ENCODE results near the gene VN1R4. TPM values are rescaled to one million over a fixed set of nuclear protein-coding genes. Genes with fewer than 3 reads are reported as not detected.
"Not testable (repeated sequence)": the region's sequence is repeated elsewhere in the genome, so short reads cannot be mapped to it uniquely, and the experiment has no call there.

VN1R4 gene
- total and polyA plus RNA-seq, 2 donors (not counting 3 experiments of a cell fraction or from before 2014, with no cell fraction given) = not detected

DNA sequence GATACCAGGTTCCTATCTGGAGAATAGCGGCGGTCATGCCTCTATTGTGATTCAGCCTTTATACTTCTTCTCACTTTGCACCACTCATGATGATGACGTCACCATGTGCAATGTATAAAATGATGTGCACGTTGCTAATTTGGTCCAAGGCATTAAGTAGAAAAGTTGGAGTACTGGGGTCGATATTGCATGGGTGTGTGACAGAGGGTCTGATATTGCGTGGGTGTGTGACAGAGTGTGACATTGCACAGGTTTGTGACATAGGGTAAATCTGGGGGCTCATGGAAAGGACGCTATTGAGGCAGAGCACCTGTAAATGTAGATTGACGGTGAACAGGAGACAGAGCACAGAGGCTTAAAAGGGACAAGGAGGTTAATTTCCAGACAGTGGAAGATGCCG is 4.5 kb upstream of the VN1R4 start:
- H4K20me1 ChIP-seq (replicated peaks; ENCODE audit: control insufficient read depth, extremely low read depth, insufficient read depth, low read length) = no peaks in the 10 kb centered on the region
- H3K4me1 ChIP-seq (ENCODE audit: control insufficient read depth, extremely low read depth, insufficient read depth, low read length) = no peaks in the 10 kb centered on the region
- H3K9ac ChIP-seq (replicated peaks; ENCODE audit: extremely low read depth, insufficient read depth, low read length) = no peak overlapping the region
- intact Hi-C loops (cut with micrococcal nuclease) = no loop called here
- H3K27me3 ChIP-seq (ENCODE audit: control insufficient read depth in 2 of 2, insufficient read depth in 2 of 2, low read length in 2 of 2) = no peaks in the 10 kb centered on the region
- dilution Hi-C loops (cut with MboI; ENCODE audit: extremely low pct_ligation_motif_present, low sequenced_read_pairs) = no loop called here
- TF ChIP-seq, protein P1, sequence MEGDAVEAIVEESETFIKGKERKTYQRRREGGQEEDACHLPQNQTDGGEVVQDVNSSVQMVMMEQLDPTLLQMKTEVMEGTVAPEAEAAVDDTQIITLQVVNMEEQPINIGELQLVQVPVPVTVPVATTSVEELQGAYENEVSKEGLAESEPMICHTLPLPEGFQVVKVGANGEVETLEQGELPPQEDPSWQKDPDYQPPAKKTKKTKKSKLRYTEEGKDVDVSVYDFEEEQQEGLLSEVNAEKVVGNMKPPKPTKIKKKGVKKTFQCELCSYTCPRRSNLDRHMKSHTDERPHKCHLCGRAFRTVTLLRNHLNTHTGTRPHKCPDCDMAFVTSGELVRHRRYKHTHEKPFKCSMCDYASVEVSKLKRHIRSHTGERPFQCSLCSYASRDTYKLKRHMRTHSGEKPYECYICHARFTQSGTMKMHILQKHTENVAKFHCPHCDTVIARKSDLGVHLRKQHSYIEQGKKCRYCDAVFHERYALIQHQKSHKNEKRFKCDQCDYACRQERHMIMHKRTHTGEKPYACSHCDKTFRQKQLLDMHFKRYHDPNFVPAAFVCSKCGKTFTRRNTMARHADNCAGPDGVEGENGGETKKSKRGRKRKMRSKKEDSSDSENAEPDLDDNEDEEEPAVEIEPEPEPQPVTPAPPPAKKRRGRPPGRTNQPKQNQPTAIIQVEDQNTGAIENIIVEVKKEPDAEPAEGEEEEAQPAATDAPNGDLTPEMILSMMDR (IDR thresholded peaks at IDR 0.05; ENCODE audit: extremely low read depth in 1 of 2, insufficient read depth in 1 of 2, low read depth in 1 of 2, low read length in 2 of 2) = no peak
- TF ChIP-seq MYC (IDR thresholded peaks at IDR 0.05; ENCODE audit: low read depth, low read length) (no peak), FOS (IDR thresholded peaks at IDR 0.05; ENCODE audit: borderline replicate concordance, insufficient read depth, low read length) (no peak), POLR2A (IDR thresholded peaks at IDR 0.05; ENCODE audit: low read depth, low read length) (no peak), GATA2 (IDR thresholded peaks at IDR 0.05; ENCODE audit: insufficient read depth, insufficient read length, low read depth, low read length) (no peak), EZH2 (IDR thresholded peaks at IDR 0.05; ENCODE audit: borderline replicate concordance, low read depth, low read length, severe bottlenecking) (no peak), JUN (IDR thresholded peaks at IDR 0.05; ENCODE audit: borderline replicate concordance, insufficient read depth, insufficient read length, low read depth) (no peak), POLR2AphosphoS5 (IDR thresholded peaks at IDR 0.05; ENCODE audit: insufficient read depth, low read depth, low read length) (no peak)
- TF ChIP-seq, protein P2, sequence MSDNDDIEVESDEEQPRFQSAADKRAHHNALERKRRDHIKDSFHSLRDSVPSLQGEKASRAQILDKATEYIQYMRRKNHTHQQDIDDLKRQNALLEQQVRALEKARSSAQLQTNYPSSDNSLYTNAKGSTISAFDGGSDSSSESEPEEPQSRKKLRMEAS (IDR thresholded peaks at IDR 0.05; ENCODE audit: insufficient read depth, insufficient read length) = no peak
- no peak overlapping the region for H2AFZ ChIP-seq (ENCODE audit: low read depth, low read length)
- no peak for DNase-seq (ENCODE audit: low read depth, low spot score)
- H3K27ac ChIP-seq (ENCODE audit: insufficient read depth, low read depth, low read length) = no peak overlapping the region
- FAIRE-seq = no peak
- H3K4me3 ChIP-seq (replicated peaks in 1 of 3; ENCODE audit: insufficient read depth in 1 of 3, low read depth in 1 of 3, low read length in 3 of 3) = no peak overlapping the region
- CTCF ChIA-PET = no interaction called here
- H3K4me2 ChIP-seq (ENCODE audit: insufficient read depth, low read length) = no peak overlapping the region
- BruUV-seq (replicated peaks) = no TSS peak
- no peaks in the 10 kb centered on the region for H3K79me2 ChIP-seq (ENCODE audit: control insufficient read depth, insufficient read depth, low read length)
- H3K9me3 ChIP-seq (replicated peaks; ENCODE audit: control insufficient read depth, insufficient read depth, low read length) = peaks cover 1% of the 10 kb centered on the region
- no peaks in the 10 kb centered on the region for H3K36me3 ChIP-seq (ENCODE audit: control insufficient read depth in 2 of 2, extremely low read depth in 1 of 2, insufficient read depth in 2 of 2, low read length in 2 of 2)
- H3K9me1 ChIP-seq (replicated peaks; ENCODE audit: control insufficient read depth, extremely low read depth, insufficient read depth, low read length) = no peaks in the 10 kb centered on the region
- POLR2A ChIA-PET = no interaction called here

DNA sequence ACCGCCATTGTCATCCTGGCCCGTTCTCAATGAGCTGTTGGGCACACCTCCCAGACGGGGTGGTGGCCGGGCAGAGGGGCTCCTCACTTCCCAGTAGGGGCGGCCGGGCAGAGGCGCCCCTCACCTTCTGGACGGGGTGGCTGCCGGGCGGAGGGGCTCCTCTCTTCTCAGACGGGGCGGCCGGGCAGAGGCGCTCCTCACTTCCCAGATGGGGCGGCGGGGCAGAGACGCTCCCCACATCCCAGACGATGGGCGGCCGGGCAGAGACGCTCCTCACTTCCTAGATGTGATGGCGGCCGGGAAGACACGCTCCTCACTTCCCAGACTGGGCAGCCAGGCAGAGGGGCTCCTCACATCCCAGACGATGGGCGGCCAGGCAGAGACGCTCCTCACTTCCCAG is 2.3 kb upstream of the VN1R4 start:
- H3K4me2 ChIP-seq (ENCODE audit: insufficient read depth, low read length); H3K36me3 ChIP-seq (ENCODE audit: control insufficient read depth in 2 of 2, extremely low read depth in 1 of 2, insufficient read depth in 2 of 2, low read length in 2 of 2); H3K9ac ChIP-seq (replicated peaks; ENCODE audit: extremely low read depth, insufficient read depth, low read length); FAIRE-seq; BruUV-seq (replicated peaks); H3K79me2 ChIP-seq (ENCODE audit: control insufficient read depth, insufficient read depth, low read length); H4K20me1 ChIP-seq (replicated peaks; ENCODE audit: control insufficient read depth, extremely low read depth, insufficient read depth, low read length); H2AFZ ChIP-seq (ENCODE audit: low read depth, low read length); intact Hi-C loops (cut with micrococcal nuclease); H3K4me3 ChIP-seq (replicated peaks in 1 of 3; ENCODE audit: insufficient read depth in 1 of 3, low read depth in 1 of 3, low read length in 3 of 3); H3K9me1 ChIP-seq (replicated peaks; ENCODE audit: control insufficient read depth, extremely low read depth, insufficient read depth, low read length); DNase-seq (ENCODE audit: low read depth, low spot score); H3K4me1 ChIP-seq (ENCODE audit: control insufficient read depth, extremely low read depth, insufficient read depth, low read length); dilution Hi-C loops (cut with MboI; ENCODE audit: extremely low pct_ligation_motif_present, low sequenced_read_pairs); H3K27ac ChIP-seq (ENCODE audit: insufficient read depth, low read depth, low read length); H3K9me3 ChIP-seq (replicated peaks; ENCODE audit: control insufficient read depth, insufficient read depth, low read length); H3K27me3 ChIP-seq (ENCODE audit: control insufficient read depth in 2 of 2, insufficient read depth in 2 of 2, low read length in 2 of 2); POLR2A ChIA-PET; CTCF ChIA-PET: not testable (repeated sequence)

DNA sequence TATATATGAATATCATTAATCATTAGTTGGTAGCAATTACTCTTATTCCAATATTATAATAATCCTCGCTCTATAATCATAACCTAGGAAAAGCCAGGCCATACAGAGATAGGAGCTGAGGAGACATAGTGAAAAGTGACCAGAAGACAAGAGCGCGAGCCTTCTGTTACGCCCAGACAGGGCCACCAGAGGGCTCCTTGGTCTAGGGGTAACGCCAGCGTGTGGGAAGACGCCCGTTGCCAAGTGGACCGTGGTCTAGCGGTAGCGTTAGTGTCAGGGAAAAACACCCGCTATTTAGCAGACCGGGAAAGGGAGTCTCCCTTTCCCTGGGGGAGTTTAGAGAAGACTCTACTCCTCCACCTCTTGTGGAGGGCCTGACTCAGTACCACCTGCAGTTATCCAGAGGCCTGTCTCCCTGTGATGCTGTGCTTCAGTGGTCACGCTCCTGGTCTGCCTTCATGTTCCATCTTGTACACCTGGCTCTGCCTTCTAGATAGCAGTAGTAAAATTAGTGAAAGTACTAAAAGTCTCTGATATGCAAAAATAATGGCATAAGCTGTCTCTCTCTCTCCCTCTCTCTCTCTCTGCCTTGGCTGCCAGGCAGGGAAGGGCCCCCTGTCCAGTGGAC is 9.7 kb downstream of the VN1R4 start, which contains the start of gene VN1R2:
Gene VN1R2, plus strand, starts transcription at position 578 of the 628 bp plus-strand sequence. CDS start 84 bp downstream, outside the sequence.
- BruUV-seq (replicated peaks); dilution Hi-C loops (cut with MboI; ENCODE audit: extremely low pct_ligation_motif_present, low sequenced_read_pairs); H3K79me2 ChIP-seq (ENCODE audit: control insufficient read depth, insufficient read depth, low read length); H3K4me2 ChIP-seq (ENCODE audit: insufficient read depth, low read length); H3K27ac ChIP-seq (ENCODE audit: insufficient read depth, low read depth, low read length); H3K4me1 ChIP-seq (ENCODE audit: control insufficient read depth, extremely low read depth, insufficient read depth, low read length); H3K9ac ChIP-seq (replicated peaks; ENCODE audit: extremely low read depth, insufficient read depth, low read length); POLR2A ChIA-PET; H3K27me3 ChIP-seq (ENCODE audit: control insufficient read depth in 2 of 2, insufficient read depth in 2 of 2, low read length in 2 of 2); DNase-seq (ENCODE audit: low read depth, low spot score); FAIRE-seq; CTCF ChIA-PET; H3K4me3 ChIP-seq (replicated peaks in 1 of 3; ENCODE audit: insufficient read depth in 1 of 3, low read depth in 1 of 3, low read length in 3 of 3); H3K36me3 ChIP-seq (ENCODE audit: control insufficient read depth in 2 of 2, extremely low read depth in 1 of 2, insufficient read depth in 2 of 2, low read length in 2 of 2); H3K9me1 ChIP-seq (replicated peaks; ENCODE audit: control insufficient read depth, extremely low read depth, insufficient read depth, low read length); H4K20me1 ChIP-seq (replicated peaks; ENCODE audit: control insufficient read depth, extremely low read depth, insufficient read depth, low read length); H2AFZ ChIP-seq (ENCODE audit: low read depth, low read length); H3K9me3 ChIP-seq (replicated peaks; ENCODE audit: control insufficient read depth, insufficient read depth, low read length): not testable (repeated sequence)
- intact Hi-C loops (cut with micrococcal nuclease) = loop anchor here (10.0 kb wide), 1 partner anchor 107 kb away; the partner anchor contains the start of gene ZNF525
